GM12878 (cell line): ENCODE data around the gene KLHL15. TPM values are rescaled to one million over a fixed set of nuclear protein-coding genes. Genes with fewer than 3 reads are reported as not detected.
A peak's percentile ranks its signal among the peaks of the same experiment; 100 is the strongest.

Experiments
- BRCA1 ChIP-seq: IDR thresholded peaks from 2 replicates; pipeline ENCODE4 v1.6.1; 2011; ENCODE audit warnings: low read depth, low read length, improper control_type of control experiment
- CBX5 ChIP-seq: sonication (generic); IDR thresholded peaks from 2 replicates; pipeline ENCODE4 v1.6.1; 2016; ENCODE audit warnings: low read depth, moderate library complexity, mild to moderate bottlenecking, inconsistent platforms
- CREB1 ChIP-seq: IDR thresholded peaks from 2 replicates; pipeline ENCODE4 v1.6.1; 2012; ENCODE audit warnings: low read depth, mild to moderate bottlenecking, inconsistent platforms
- EED ChIP-seq: sonication (generic); IDR thresholded peaks from 2 replicates; pipeline ENCODE4 v1.6.1; 2016; ENCODE audit warnings: antibody characterized with exemption, low read depth
- ESRRA ChIP-seq: IDR thresholded peaks from 2 replicates; pipeline ENCODE4 v1.6.1; 2012; ENCODE audit warnings: mild to moderate bottlenecking, low read length, improper control_type of control experiment
- NFYB ChIP-seq: IDR thresholded peaks from 2 replicates; pipeline ENCODE4 v1.6.1; 2011; ENCODE audit warnings: low read depth, mild to moderate bottlenecking, low read length, improper control_type of control experiment, moderate library complexity; ENCODE audit not compliant: insufficient read depth
- POU2F2 ChIP-seq: IDR thresholded peaks from 3 replicates; pipeline ENCODE4 v1.6.1; 2011; ENCODE audit warnings: low read depth, mild to moderate bottlenecking, low read length, borderline replicate concordance
- RELA ChIP-seq: fragments of 450-650 bp; IDR thresholded peaks from 2 replicates; pipeline ENCODE4 v1.8.0; 2014; ENCODE audit warnings: borderline replicate concordance; ENCODE audit not compliant: partially characterized antibody
- SIN3A ChIP-seq: IDR thresholded peaks from 2 replicates; pipeline ENCODE4 v1.6.1; 2012; ENCODE audit warnings: low read depth, low read length, improper control_type of control experiment
- SMAD1 ChIP-seq: fragments of 450-650 bp; IDR thresholded peaks from 2 replicates; pipeline ENCODE4 v1.6.1; 2018; ENCODE audit warnings: mild to moderate bottlenecking, low read depth; ENCODE audit not compliant: partially characterized antibody
- SREBF2 ChIP-seq: IDR thresholded peaks from 2 replicates; pipeline ENCODE4 v1.6.1; 2012; ENCODE audit warnings: mild to moderate bottlenecking, low read length
- ZNF384 ChIP-seq: IDR thresholded peaks from 2 replicates; pipeline ENCODE4 v1.6.1; 2012; ENCODE audit warnings: low read depth, mild to moderate bottlenecking, low read length, improper control_type of control experiment, borderline replicate concordance
- ZZZ3 ChIP-seq: IDR thresholded peaks from 2 replicates; pipeline ENCODE4 v1.6.1; 2011; ENCODE audit warnings: low read depth; ENCODE audit not compliant: control insufficient read depth, insufficient read length
- polyA plus RNA-seq, 11 experiments: library from polyadenylated mRNA; depleted of rRNA in 4 of 11; unstranded in 6 of 11; stranded (reverse) in 5 of 11; fragments of >200 nt; fragmentation: Nextera tagmentation in 4 of 11; fragmentation: Illumina TruSeq in 1 of 11; extraction: Ambion mirVana in 4 of 11; extraction: Trizol in 1 of 11; gene quantifications; 1 replicate in 1 of 11; 2 replicates in 10 of 11; pipeline versions ENCODE4 v1.2.1 to v1.2.3, GENCODE V29; 2011 to 2016; ENCODE audit warnings: inconsistent platforms in 2 of 11, missing spikeins in 2 of 11, low read depth in 1 of 11
- total RNA-seq, 4 experiments: library from RNA; depleted of rRNA in 3 of 4; stranded (reverse); fragments of >200 nt in 3 of 4; fragmentation: Illumina TruSeq in 1 of 4; extraction: Trizol in 1 of 4; gene quantifications; 2 replicates each; pipeline versions ENCODE4 v1.2.1 to v1.2.3, GENCODE V29; 2013 to 2021
- TF ChIP-seq, protein P1 (sequence below): fragments of 450-650 bp; IDR thresholded peaks from 2 replicates; pipeline ENCODE4 v1.6.1; 2016; ENCODE audit warnings: mild to moderate bottlenecking, moderate library complexity, borderline replicate concordance
- TF ChIP-seq, protein P2 (sequence below): fragments of 450-650 bp; IDR thresholded peaks from 2 replicates; pipeline ENCODE4 v1.6.1; 2014; ENCODE audit warnings: mild to moderate bottlenecking
- TF ChIP-seq, protein P3 (sequence below): fragments of 450-650 bp; IDR thresholded peaks from 2 replicates; pipeline ENCODE4 v1.6.1; 2017; ENCODE audit warnings: mild to moderate bottlenecking, moderate library complexity
- TF ChIP-seq, protein P4 (sequence below), 3 experiments: IDR thresholded peaks in 2 of 3; conservative IDR thresholded peaks in 1 of 3; 2 replicates each; pipeline ENCODE4 v1.5.1; 2011; ENCODE audit warnings: low read depth in 3 of 3, low read length in 3 of 3, mild to moderate bottlenecking in 3 of 3, control low read depth in 2 of 3, moderate library complexity in 2 of 3, inconsistent platforms in 1 of 3, mixed read lengths in 1 of 3; ENCODE audit not compliant: control insufficient read depth in 2 of 3, insufficient read depth in 1 of 3; ENCODE audit errors: extremely low read depth in 1 of 3

Gene KLHL15
- total and polyA plus RNA-seq, 10 of the 15 experiments (the other 5 are each of a cell fraction or from before 2014, with no cell fraction given), result 1.4 to 7.0 (median 3.7) TPM

DNA sequence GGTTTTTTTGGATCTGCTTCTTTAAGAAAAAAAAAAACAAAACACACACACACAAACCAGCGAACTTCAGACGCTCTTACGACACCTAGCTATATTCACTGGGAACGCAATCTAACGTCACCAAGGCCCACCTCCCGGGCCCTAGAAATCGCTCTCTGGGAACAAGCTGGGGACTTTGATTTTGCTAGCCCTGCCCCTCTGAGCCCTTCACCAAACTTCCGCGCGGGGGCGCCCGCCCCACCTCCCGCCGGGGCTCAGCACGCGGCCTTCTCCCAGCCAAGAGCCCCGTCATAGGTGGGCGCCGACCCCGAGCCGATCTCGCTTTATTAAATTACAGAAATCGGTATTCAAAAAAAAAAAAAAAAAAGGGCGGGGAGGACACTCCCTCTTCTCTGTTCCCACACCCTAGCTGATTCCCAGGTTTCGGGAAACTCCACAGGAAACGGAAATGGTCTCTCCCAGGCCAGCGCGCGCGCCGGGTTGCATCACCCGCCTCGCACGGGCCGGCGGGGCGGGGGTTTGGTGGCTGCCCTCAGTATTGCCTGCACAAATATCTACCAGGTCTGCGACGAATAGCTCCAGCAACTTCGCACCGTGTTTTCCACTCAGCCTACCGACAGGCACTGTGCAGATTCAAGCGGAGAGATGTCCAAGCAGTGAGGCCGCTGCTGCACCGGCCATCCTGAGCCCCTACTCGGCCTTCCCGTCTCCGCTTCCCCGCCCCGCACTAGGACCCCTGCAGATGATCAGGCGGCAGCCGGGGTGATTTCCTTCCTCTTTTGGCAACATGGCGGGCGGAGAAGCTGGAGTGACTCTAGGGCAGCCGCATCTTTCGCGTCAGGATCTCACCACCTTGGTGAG lies 27.4 kb upstream of the KLHL15 start, which contains the start of gene EIF2S3 (continued):
- TF ChIP-seq SMAD1 (no peak), ESRRA (0 out of 2 replicates have a peak, but pooled peaks have one; percentile 61), SIN3A (peak; percentile 85), EED (peak; percentile 86), BRCA1 (no peak), SREBF2 (peak; percentile 39; the same call in 1 of the 2 replicates), CREB1 (peak; percentile 91), ZZZ3 (no peak), CBX5 (peak; percentile 31; the same call in 1 of the 2 replicates), NFYB (no peak), POU2F2 (peak; percentile 65; the same call in 1 of the 3 replicates), RELA (peak; percentile 93), ZNF384 (peak; percentile 99)
- TF ChIP-seq, protein P1, sequence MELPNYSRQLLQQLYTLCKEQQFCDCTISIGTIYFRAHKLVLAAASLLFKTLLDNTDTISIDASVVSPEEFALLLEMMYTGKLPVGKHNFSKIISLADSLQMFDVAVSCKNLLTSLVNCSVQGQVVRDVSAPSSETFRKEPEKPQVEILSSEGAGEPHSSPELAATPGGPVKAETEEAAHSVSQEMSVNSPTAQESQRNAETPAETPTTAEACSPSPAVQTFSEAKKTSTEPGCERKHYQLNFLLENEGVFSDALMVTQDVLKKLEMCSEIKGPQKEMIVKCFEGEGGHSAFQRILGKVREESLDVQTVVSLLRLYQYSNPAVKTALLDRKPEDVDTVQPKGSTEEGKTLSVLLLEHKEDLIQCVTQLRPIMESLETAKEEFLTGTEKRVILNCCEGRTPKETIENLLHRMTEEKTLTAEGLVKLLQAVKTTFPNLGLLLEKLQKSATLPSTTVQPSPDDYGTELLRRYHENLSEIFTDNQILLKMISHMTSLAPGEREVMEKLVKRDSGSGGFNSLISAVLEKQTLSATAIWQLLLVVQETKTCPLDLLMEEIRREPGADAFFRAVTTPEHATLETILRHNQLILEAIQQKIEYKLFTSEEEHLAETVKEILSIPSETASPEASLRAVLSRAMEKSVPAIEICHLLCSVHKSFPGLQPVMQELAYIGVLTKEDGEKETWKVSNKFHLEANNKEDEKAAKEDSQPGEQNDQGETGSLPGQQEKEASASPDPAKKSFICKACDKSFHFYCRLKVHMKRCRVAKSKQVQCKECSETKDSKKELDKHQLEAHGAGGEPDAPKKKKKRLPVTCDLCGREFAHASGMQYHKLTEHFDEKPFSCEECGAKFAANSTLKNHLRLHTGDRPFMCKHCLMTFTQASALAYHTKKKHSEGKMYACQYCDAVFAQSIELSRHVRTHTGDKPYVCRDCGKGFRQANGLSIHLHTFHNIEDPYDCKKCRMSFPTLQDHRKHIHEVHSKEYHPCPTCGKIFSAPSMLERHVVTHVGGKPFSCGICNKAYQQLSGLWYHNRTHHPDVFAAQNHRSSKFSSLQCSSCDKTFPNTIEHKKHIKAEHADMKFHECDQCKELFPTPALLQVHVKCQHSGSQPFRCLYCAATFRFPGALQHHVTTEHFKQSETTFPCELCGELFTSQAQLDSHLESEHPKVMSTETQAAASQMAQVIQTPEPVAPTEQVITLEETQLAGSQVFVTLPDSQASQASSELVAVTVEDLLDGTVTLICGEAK, result peak; percentile 87
- TF ChIP-seq, protein P2, sequence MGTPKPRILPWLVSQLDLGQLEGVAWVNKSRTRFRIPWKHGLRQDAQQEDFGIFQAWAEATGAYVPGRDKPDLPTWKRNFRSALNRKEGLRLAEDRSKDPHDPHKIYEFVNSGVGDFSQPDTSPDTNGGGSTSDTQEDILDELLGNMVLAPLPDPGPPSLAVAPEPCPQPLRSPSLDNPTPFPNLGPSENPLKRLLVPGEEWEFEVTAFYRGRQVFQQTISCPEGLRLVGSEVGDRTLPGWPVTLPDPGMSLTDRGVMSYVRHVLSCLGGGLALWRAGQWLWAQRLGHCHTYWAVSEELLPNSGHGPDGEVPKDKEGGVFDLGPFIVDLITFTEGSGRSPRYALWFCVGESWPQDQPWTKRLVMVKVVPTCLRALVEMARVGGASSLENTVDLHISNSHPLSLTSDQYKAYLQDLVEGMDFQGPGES, result no peak
- TF ChIP-seq, protein P3, sequence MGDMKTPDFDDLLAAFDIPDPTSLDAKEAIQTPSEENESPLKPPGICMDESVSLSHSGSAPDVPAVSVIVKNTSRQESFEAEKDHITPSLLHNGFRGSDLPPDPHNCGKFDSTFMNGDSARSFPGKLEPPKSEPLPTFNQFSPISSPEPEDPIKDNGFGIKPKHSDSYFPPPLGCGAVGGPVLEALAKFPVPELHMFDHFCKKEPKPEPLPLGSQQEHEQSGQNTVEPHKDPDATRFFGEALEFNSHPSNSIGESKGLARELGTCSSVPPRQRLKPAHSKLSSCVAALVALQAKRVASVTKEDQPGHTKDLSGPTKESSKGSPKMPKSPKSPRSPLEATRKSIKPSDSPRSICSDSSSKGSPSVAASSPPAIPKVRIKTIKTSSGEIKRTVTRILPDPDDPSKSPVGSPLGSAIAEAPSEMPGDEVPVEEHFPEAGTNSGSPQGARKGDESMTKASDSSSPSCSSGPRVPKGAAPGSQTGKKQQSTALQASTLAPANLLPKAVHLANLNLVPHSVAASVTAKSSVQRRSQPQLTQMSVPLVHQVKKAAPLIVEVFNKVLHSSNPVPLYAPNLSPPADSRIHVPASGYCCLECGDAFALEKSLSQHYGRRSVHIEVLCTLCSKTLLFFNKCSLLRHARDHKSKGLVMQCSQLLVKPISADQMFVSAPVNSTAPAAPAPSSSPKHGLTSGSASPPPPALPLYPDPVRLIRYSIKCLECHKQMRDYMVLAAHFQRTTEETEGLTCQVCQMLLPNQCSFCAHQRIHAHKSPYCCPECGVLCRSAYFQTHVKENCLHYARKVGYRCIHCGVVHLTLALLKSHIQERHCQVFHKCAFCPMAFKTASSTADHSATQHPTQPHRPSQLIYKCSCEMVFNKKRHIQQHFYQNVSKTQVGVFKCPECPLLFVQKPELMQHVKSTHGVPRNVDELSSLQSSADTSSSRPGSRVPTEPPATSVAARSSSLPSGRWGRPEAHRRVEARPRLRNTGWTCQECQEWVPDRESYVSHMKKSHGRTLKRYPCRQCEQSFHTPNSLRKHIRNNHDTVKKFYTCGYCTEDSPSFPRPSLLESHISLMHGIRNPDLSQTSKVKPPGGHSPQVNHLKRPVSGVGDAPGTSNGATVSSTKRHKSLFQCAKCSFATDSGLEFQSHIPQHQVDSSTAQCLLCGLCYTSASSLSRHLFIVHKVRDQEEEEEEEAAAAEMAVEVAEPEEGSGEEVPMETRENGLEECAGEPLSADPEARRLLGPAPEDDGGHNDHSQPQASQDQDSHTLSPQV, result peak; percentile 93
- TF ChIP-seq, protein P4, sequence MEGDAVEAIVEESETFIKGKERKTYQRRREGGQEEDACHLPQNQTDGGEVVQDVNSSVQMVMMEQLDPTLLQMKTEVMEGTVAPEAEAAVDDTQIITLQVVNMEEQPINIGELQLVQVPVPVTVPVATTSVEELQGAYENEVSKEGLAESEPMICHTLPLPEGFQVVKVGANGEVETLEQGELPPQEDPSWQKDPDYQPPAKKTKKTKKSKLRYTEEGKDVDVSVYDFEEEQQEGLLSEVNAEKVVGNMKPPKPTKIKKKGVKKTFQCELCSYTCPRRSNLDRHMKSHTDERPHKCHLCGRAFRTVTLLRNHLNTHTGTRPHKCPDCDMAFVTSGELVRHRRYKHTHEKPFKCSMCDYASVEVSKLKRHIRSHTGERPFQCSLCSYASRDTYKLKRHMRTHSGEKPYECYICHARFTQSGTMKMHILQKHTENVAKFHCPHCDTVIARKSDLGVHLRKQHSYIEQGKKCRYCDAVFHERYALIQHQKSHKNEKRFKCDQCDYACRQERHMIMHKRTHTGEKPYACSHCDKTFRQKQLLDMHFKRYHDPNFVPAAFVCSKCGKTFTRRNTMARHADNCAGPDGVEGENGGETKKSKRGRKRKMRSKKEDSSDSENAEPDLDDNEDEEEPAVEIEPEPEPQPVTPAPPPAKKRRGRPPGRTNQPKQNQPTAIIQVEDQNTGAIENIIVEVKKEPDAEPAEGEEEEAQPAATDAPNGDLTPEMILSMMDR (IDR thresholded peaks at IDR 0.05 in 2 of 3, conservative IDR thresholded peaks at IDR 0.05 in 1 of 3; ENCODE audit: control insufficient read depth in 2 of 3, extremely low read depth in 1 of 3, insufficient read depth in 1 of 3, low read depth in 3 of 3, low read length in 3 of 3), result peak; percentile 64 to 80 (median 74)
